ENCODE data around the gene MMP25. TPM values are rescaled to one million over a fixed set of nuclear protein-coding genes. Genes with fewer than 3 reads are reported as not detected.

MMP25 gene
- total RNA-seq, 1 experiment from 2014 or later = 0.11 TPM

GRCh38 chr16:3096362-3096761 lies 50.0 kb downstream of the MMP25 start:
- H3K4me1 Mint-ChIP-seq (ENCODE audit: low read depth, unreplicated experiment) = peaks cover 14% of the 10 kb centered on the region
- Histone ChIP-seq H3K4me1 (peaks cover 10% of the 10 kb centered on the region), H3K9me3 (no peaks in the 10 kb centered on the region), H3K36me3 (ENCODE audit: control insufficient read depth, insufficient read depth, low read length) (no peaks in the 10 kb centered on the region), H3K27me3 (replicated peaks; ENCODE audit: control insufficient read depth, insufficient read depth, low read length) (no peaks in the 10 kb centered on the region), H3K4me3 (ENCODE audit: low read depth, low read length) (no peak overlapping the region)
- intact Hi-C loops (cut with micrococcal nuclease; ENCODE audit: unreplicated experiment) = no loop called here
- no peak overlapping the region for H3K4me3 Mint-ChIP-seq (ENCODE audit: unreplicated experiment)
- no peaks in the 10 kb centered on the region for H3K9me3 Mint-ChIP-seq (ENCODE audit: unreplicated experiment)
- BruUV-seq (replicated peaks) = no TSS peak
- H3K36me3 Mint-ChIP-seq (ENCODE audit: insufficient read depth, unreplicated experiment) = no peaks in the 10 kb centered on the region
- ChIA-PET POLR2A (no interaction called here), CTCF (interaction anchor here (0.6 to 1.5 kb wide), 2 partner anchors 33 to 176 kb away, joined by 3 to 5 read pairs; no protein-coding TSS in a partner anchor)
- H3K27ac Mint-ChIP-seq (ENCODE audit: unreplicated experiment) = no peak overlapping the region
- no peak for TF ChIP-seq CTCF (IDR thresholded peaks at IDR 0.05; ENCODE audit: insufficient read depth in 1 of 2, low read depth in 1 of 2, low read length in 1 of 2, severe bottlenecking in 1 of 2, unreplicated experiment in 1 of 2)
- DNase-seq = no peak
- no peaks in the 10 kb centered on the region for H3K27me3 Mint-ChIP-seq (ENCODE audit: insufficient read depth, unreplicated experiment)

- H3K4me1 Mint-ChIP-seq (ENCODE audit: low read depth, unreplicated experiment) = peaks cover 14% of the 10 kb centered on the region
- no TSS peak for BruUV-seq (replicated peaks)
- no peak for TF ChIP-seq CTCF (IDR thresholded peaks at IDR 0.05; ENCODE audit: insufficient read depth in 1 of 2, low read depth in 1 of 2, low read length in 1 of 2, severe bottlenecking in 1 of 2, unreplicated experiment in 1 of 2)
- H3K4me3 Mint-ChIP-seq (ENCODE audit: unreplicated experiment) = no peak overlapping the region
- Histone ChIP-seq H3K36me3 (ENCODE audit: control insufficient read depth, insufficient read depth, low read length) (no peaks in the 10 kb centered on the region), H3K9me3 (no peaks in the 10 kb centered on the region), H3K4me1 (peaks cover 10% of the 10 kb centered on the region), H3K27me3 (replicated peaks; ENCODE audit: control insufficient read depth, insufficient read depth, low read length) (no peaks in the 10 kb centered on the region), H3K4me3 (ENCODE audit: low read depth, low read length) (no peak overlapping the region)
- no peak overlapping the region for H3K27ac Mint-ChIP-seq (ENCODE audit: unreplicated experiment)
- ChIA-PET CTCF (interaction anchor here (1.0 to 1.5 kb wide), 3 partner anchors 10 to 66 kb away, joined by 3 to 7 read pairs (median 5); no protein-coding TSS in a partner anchor), POLR2A (no interaction called here)
- intact Hi-C loops (cut with micrococcal nuclease; ENCODE audit: unreplicated experiment) = no loop called here
- no peak for DNase-seq
- H3K36me3 Mint-ChIP-seq (ENCODE audit: insufficient read depth, unreplicated experiment) = no peaks in the 10 kb centered on the region
- no peaks in the 10 kb centered on the region for H3K9me3 Mint-ChIP-seq (ENCODE audit: unreplicated experiment)
- no peaks in the 10 kb centered on the region for H3K27me3 Mint-ChIP-seq (ENCODE audit: insufficient read depth, unreplicated experiment)
Measured at GRCh38 chr16:3097266-3097665, 50.9 kb downstream of the MMP25 start.

- Mint-ChIP-seq H3K4me3 (ENCODE audit: unreplicated experiment) (peak within 1 kb of the TSS; percentile 67), H3K27me3 (ENCODE audit: insufficient read depth, unreplicated experiment) (no peaks in the 10 kb centered on the region), H3K9me3 (ENCODE audit: unreplicated experiment) (no peaks in the 10 kb centered on the region), H3K27ac (ENCODE audit: unreplicated experiment) (peak within 1 kb of the TSS; percentile 53), H3K36me3 (ENCODE audit: insufficient read depth, unreplicated experiment) (no peaks in the 10 kb centered on the region), H3K4me1 (ENCODE audit: low read depth, unreplicated experiment) (peaks cover 14% of the 10 kb centered on the region)
- no peak for DNase-seq
- BruUV-seq (replicated peaks) = no TSS peak
- Histone ChIP-seq H3K9me3 (no peaks in the 10 kb centered on the region), H3K4me1 (peaks cover 10% of the 10 kb centered on the region), H3K4me3 (ENCODE audit: low read depth, low read length) (no peak within 1 kb of the TSS), H3K27me3 (replicated peaks; ENCODE audit: control insufficient read depth, insufficient read depth, low read length) (no peaks in the 10 kb centered on the region), H3K36me3 (ENCODE audit: control insufficient read depth, insufficient read depth, low read length) (no peaks in the 10 kb centered on the region)
- no peak for TF ChIP-seq CTCF (IDR thresholded peaks at IDR 0.05; ENCODE audit: insufficient read depth in 1 of 2, low read depth in 1 of 2, low read length in 1 of 2, severe bottlenecking in 1 of 2, unreplicated experiment in 1 of 2)
- intact Hi-C loops (cut with micrococcal nuclease; ENCODE audit: unreplicated experiment) = no loop called here
- POLR2A ChIA-PET = interaction anchor here (0.6 kb wide), 1 partner anchor 13 kb away, joined by 6 read pairs; no protein-coding TSS in a partner anchor
- CTCF ChIA-PET = interaction anchor here (0.5 to 2.3 kb wide), 6 partner anchors 11 to 78 kb away, joined by 3 to 7 read pairs (median 5); no protein-coding TSS in a partner anchor
Measured at GRCh38 chr16:3098459-3099394, 52.4 kb downstream of the MMP25 start, which contains the start of gene ZSCAN10. Gene ZSCAN10 (minus strand): TSS chr16:3099294. CDS start chr16:3092937, 6,357 bp downstream.
